ENCODE measurements around the gene CREB3L1.

GRCh38 chr11:46335890-46336562, 58.6 kb downstream of the CREB3L1 start:
- TF ChIP-seq, protein P1, sequence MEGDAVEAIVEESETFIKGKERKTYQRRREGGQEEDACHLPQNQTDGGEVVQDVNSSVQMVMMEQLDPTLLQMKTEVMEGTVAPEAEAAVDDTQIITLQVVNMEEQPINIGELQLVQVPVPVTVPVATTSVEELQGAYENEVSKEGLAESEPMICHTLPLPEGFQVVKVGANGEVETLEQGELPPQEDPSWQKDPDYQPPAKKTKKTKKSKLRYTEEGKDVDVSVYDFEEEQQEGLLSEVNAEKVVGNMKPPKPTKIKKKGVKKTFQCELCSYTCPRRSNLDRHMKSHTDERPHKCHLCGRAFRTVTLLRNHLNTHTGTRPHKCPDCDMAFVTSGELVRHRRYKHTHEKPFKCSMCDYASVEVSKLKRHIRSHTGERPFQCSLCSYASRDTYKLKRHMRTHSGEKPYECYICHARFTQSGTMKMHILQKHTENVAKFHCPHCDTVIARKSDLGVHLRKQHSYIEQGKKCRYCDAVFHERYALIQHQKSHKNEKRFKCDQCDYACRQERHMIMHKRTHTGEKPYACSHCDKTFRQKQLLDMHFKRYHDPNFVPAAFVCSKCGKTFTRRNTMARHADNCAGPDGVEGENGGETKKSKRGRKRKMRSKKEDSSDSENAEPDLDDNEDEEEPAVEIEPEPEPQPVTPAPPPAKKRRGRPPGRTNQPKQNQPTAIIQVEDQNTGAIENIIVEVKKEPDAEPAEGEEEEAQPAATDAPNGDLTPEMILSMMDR (IDR thresholded peaks at IDR 0.05; ENCODE audit: low read depth, low read length, poor library complexity, severe bottlenecking) = no peak
- TF ChIP-seq EZH2phosphoT487 (IDR thresholded peaks at IDR 0.05; ENCODE audit: borderline replicate concordance, low read length) = no peak

Data from DOHH2 (cell line).